H1 (cell line): ENCODE data around the gene ADIPOR2.
"Not testable (repeated sequence)": the region's sequence is repeated elsewhere in the genome, so short reads cannot be mapped to it uniquely, and the experiment has no call there.

Experiments used
- CTCF ChIP-seq, 3 experiments: IDR thresholded peaks; 1 replicate in 2 of 3; 2 replicates in 1 of 3; pipeline versions ENCODE4 v1.5.1 to v1.6.1; 2011; ENCODE audit warnings: low read length in 3 of 3, mild to moderate bottlenecking in 3 of 3, inconsistent platforms in 2 of 3, low read depth in 1 of 3, moderate library complexity in 1 of 3; ENCODE audit not compliant: insufficient read depth in 1 of 3; ENCODE audit errors: control extremely low read depth in 1 of 3
- EP300 ChIP-seq, 2 experiments: IDR thresholded peaks; 1 replicate in 1 of 2; 2 replicates in 1 of 2; pipeline ENCODE4 v1.6.1; 2011 to 2012; ENCODE audit warnings: low read depth in 2 of 2, low read length in 2 of 2, mild to moderate bottlenecking in 2 of 2, borderline replicate concordance in 1 of 2, inconsistent platforms in 1 of 2, moderate library complexity in 1 of 2
- KDM1A ChIP-seq: fragments of 200-600, 300-600 bp; sonication (generic); IDR thresholded peaks from 2 replicates; pipeline ENCODE4 v1.7.1; 2016; ENCODE audit warnings: mild to moderate bottlenecking, low read length, borderline replicate concordance
- MAX ChIP-seq: IDR thresholded peaks from 2 replicates; pipeline ENCODE4 v1.6.1; 2012; ENCODE audit warnings: inconsistent platforms
- POLR2A ChIP-seq, 2 experiments: IDR thresholded peaks; 1 replicate in 1 of 2; 2 replicates in 1 of 2; pipeline ENCODE4 v1.6.1; 2011; ENCODE audit warnings: low read depth in 2 of 2, low read length in 2 of 2, mild to moderate bottlenecking in 2 of 2; ENCODE audit errors: control extremely low read depth in 1 of 2
- POLR2AphosphoS5 ChIP-seq: IDR thresholded peaks from 2 replicates; pipeline ENCODE4 v1.6.1; 2011; ENCODE audit warnings: low read depth, low read length
- RAD21 ChIP-seq, 2 experiments: IDR thresholded peaks in 1 of 2; conservative IDR thresholded peaks in 1 of 2; 2 replicates each; pipeline ENCODE4 v1.6.1; 2011; ENCODE audit warnings: low read depth in 2 of 2, low read length in 2 of 2, improper control_type of control experiment in 1 of 2, inconsistent platforms in 1 of 2, mild to moderate bottlenecking in 1 of 2, moderate library complexity in 1 of 2
- RXRA ChIP-seq: IDR thresholded peaks from 2 replicates; pipeline ENCODE4 v1.6.1; 2011; ENCODE audit warnings: low read depth, mild to moderate bottlenecking, low read length, moderate library complexity; ENCODE audit not compliant: insufficient read depth
- YY1 ChIP-seq: IDR thresholded peaks from 2 replicates; pipeline ENCODE4 v1.6.1; 2011; ENCODE audit warnings: low read depth, mild to moderate bottlenecking, low read length

- not testable (repeated sequence) for TF ChIP-seq CTCF (IDR thresholded peaks at IDR 0.05; ENCODE audit: control extremely low read depth in 1 of 3, insufficient read depth in 1 of 3, low read depth in 1 of 3, low read length in 3 of 3); KDM1A; POLR2A (IDR thresholded peaks at IDR 0.05; ENCODE audit: control extremely low read depth in 1 of 2, low read depth in 2 of 2, low read length in 2 of 2); RAD21 (IDR thresholded peaks at IDR 0.05 in 1 of 2, conservative IDR thresholded peaks at IDR 0.05 in 1 of 2; ENCODE audit: low read depth in 2 of 2, low read length in 2 of 2); RXRA; EP300 (IDR thresholded peaks at IDR 0.05; ENCODE audit: borderline replicate concordance in 1 of 2, low read depth in 2 of 2, low read length in 2 of 2); YY1; MAX; POLR2AphosphoS5
These were observed 21.4 kb downstream of the ADIPOR2 start for GRCh38 chr12:1712305-1712704.
